ENCODE measurements around the gene CPT1A.

Gene CPT1A

GRCh38 chr11:68831124-68831523 is 10.6 kb downstream of the CPT1A start:
- DNase-seq (ENCODE audit: low read depth), result no peak

GRCh38 chr11:68829581-68829980 is 12.1 kb downstream of the CPT1A start:
- no peak for DNase-seq (ENCODE audit: low read depth)

- DNase-seq (ENCODE audit: low read depth), result no peak
Observed at GRCh38 chr11:68828957-68829356, 12.8 kb downstream of the CPT1A start.

- DNase-seq (ENCODE audit: low read depth), result no peak
Observed at GRCh38 chr11:68828155-68828931, 13.4 kb downstream of the CPT1A start.

- no peak for DNase-seq (ENCODE audit: low read depth)
Observed at GRCh38 chr11:68827733-68828132, 14.0 kb downstream of the CPT1A start.

GRCh38 chr11:68826726-68827125 is 15.0 kb downstream of the CPT1A start:
- DNase-seq (ENCODE audit: low read depth), result no peak

- DNase-seq (ENCODE audit: low read depth), result no peak
Observed at GRCh38 chr11:68825571-68825970, 16.1 kb downstream of the CPT1A start.

- no peak for DNase-seq (ENCODE audit: low read depth)
Observed at GRCh38 chr11:68822546-68822945, 19.2 kb downstream of the CPT1A start.

GRCh38 chr11:68821670-68822069 is 20.0 kb downstream of the CPT1A start:
- DNase-seq (ENCODE audit: low read depth), result no peak

- no peak for DNase-seq (ENCODE audit: low read depth)
Observed at GRCh38 chr11:68819362-68819761, 22.4 kb downstream of the CPT1A start.

- DNase-seq (ENCODE audit: low read depth), result no peak
Observed at GRCh38 chr11:68818181-68818580, 23.5 kb downstream of the CPT1A start.

- DNase-seq (ENCODE audit: low read depth), result no peak
Observed at GRCh38 chr11:68817554-68817953, 24.2 kb downstream of the CPT1A start.

GRCh38 chr11:68816917-68817419 is 24.7 kb downstream of the CPT1A start:
- no peak for DNase-seq (ENCODE audit: low read depth)

GRCh38 chr11:68816251-68816776 is 25.4 kb downstream of the CPT1A start:
- no peak for DNase-seq (ENCODE audit: low read depth)

- no peak for DNase-seq (ENCODE audit: low read depth)
Observed at GRCh38 chr11:68813773-68814172, 27.9 kb downstream of the CPT1A start.

GRCh38 chr11:68812526-68812925 is 29.2 kb downstream of the CPT1A start:
- DNase-seq (ENCODE audit: low read depth), result no peak

GRCh38 chr11:68810164-68810563 is 31.6 kb downstream of the CPT1A start:
- no peak for DNase-seq (ENCODE audit: low read depth)

GRCh38 chr11:68809506-68809905 is 32.2 kb downstream of the CPT1A start:
- DNase-seq (ENCODE audit: low read depth), result no peak

- no peak for DNase-seq (ENCODE audit: low read depth)
Observed at GRCh38 chr11:68808787-68809186, 32.9 kb downstream of the CPT1A start.

- no peak for DNase-seq (ENCODE audit: low read depth)
Observed at GRCh38 chr11:68806931-68807844, 34.5 kb downstream of the CPT1A start.

- DNase-seq (ENCODE audit: low read depth), result no peak
Observed at GRCh38 chr11:68804786-68805185, 36.9 kb downstream of the CPT1A start.

- no peak for DNase-seq (ENCODE audit: low read depth)
Observed at GRCh38 chr11:68803766-68804165, 38.0 kb downstream of the CPT1A start.

All from HS-27A (cell line).